ENCODE measurements around the gene DSCAM.

DSCAM gene

GRCh38 chr21:40555021-40555528 is 291.9 kb downstream of the DSCAM start:
- no peaks in the 10 kb centered on the region for H3K27me3 ChIP-seq (ENCODE audit: low read length)
- H3K27ac ChIP-seq (ENCODE audit: low read depth, low read length), result no peak overlapping the region
- no peaks in the 10 kb centered on the region for H3K79me2 ChIP-seq (ENCODE audit: insufficient read depth, low read length)
- H3K4me3 ChIP-seq (ENCODE audit: insufficient read depth, low read length, poor library complexity, severe bottlenecking), result no peak overlapping the region
- H3K9ac ChIP-seq (ENCODE audit: low read length), result no peak overlapping the region
- no peaks in the 10 kb centered on the region for H3K36me3 ChIP-seq (ENCODE audit: low read length)
- H3K4me2 ChIP-seq (ENCODE audit: low read depth, low read length, poor library complexity, severe bottlenecking), result no peak overlapping the region
- H3K9me3 ChIP-seq (ENCODE audit: insufficient read depth, low read length), result no peaks in the 10 kb centered on the region
- no peak for TF ChIP-seq EZH2phosphoT487 (conservative IDR thresholded peaks at IDR 0.05; ENCODE audit: low read length)
- TF ChIP-seq, protein P1, sequence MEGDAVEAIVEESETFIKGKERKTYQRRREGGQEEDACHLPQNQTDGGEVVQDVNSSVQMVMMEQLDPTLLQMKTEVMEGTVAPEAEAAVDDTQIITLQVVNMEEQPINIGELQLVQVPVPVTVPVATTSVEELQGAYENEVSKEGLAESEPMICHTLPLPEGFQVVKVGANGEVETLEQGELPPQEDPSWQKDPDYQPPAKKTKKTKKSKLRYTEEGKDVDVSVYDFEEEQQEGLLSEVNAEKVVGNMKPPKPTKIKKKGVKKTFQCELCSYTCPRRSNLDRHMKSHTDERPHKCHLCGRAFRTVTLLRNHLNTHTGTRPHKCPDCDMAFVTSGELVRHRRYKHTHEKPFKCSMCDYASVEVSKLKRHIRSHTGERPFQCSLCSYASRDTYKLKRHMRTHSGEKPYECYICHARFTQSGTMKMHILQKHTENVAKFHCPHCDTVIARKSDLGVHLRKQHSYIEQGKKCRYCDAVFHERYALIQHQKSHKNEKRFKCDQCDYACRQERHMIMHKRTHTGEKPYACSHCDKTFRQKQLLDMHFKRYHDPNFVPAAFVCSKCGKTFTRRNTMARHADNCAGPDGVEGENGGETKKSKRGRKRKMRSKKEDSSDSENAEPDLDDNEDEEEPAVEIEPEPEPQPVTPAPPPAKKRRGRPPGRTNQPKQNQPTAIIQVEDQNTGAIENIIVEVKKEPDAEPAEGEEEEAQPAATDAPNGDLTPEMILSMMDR (IDR thresholded peaks at IDR 0.05; ENCODE audit: insufficient read depth, low read length, poor library complexity, severe bottlenecking), result no peak
- H4K20me1 ChIP-seq (ENCODE audit: low read depth, low read length), result no peaks in the 10 kb centered on the region
- H2AFZ ChIP-seq (ENCODE audit: low read depth, low read length, severe bottlenecking), result no peak overlapping the region
- no peaks in the 10 kb centered on the region for H3K9me2 ChIP-seq (replicated peaks; ENCODE audit: insufficient read depth, low read length)
- H3F3A ChIP-seq (ENCODE audit: insufficient read depth), result no peaks in the 10 kb centered on the region

- Histone ChIP-seq H3K27me3 (ENCODE audit: low read length) (no peaks in the 10 kb centered on the region), H3K9me3 (ENCODE audit: insufficient read depth, low read length) (no peaks in the 10 kb centered on the region), H2AFZ (ENCODE audit: low read depth, low read length, severe bottlenecking) (no peak overlapping the region), H3K27ac (ENCODE audit: low read depth, low read length) (no peak overlapping the region), H3K4me2 (ENCODE audit: low read depth, low read length, poor library complexity, severe bottlenecking) (no peak overlapping the region), H3F3A (ENCODE audit: insufficient read depth) (no peaks in the 10 kb centered on the region), H3K9me2 (replicated peaks; ENCODE audit: insufficient read depth, low read length) (no peaks in the 10 kb centered on the region), H3K4me3 (ENCODE audit: insufficient read depth, low read length, poor library complexity, severe bottlenecking) (no peak overlapping the region), H3K79me2 (ENCODE audit: insufficient read depth, low read length) (no peaks in the 10 kb centered on the region), H3K36me3 (ENCODE audit: low read length) (no peaks in the 10 kb centered on the region), H3K9ac (ENCODE audit: low read length) (no peak overlapping the region), H4K20me1 (ENCODE audit: low read depth, low read length) (no peaks in the 10 kb centered on the region)
- TF ChIP-seq EZH2phosphoT487 (conservative IDR thresholded peaks at IDR 0.05; ENCODE audit: low read length), result no peak
- TF ChIP-seq, protein P1 (IDR thresholded peaks at IDR 0.05; ENCODE audit: insufficient read depth, low read length, poor library complexity, severe bottlenecking), result no peak
These were observed 293.2 kb downstream of the DSCAM start for GRCh38 chr21:40553781-40554180.

DNA sequence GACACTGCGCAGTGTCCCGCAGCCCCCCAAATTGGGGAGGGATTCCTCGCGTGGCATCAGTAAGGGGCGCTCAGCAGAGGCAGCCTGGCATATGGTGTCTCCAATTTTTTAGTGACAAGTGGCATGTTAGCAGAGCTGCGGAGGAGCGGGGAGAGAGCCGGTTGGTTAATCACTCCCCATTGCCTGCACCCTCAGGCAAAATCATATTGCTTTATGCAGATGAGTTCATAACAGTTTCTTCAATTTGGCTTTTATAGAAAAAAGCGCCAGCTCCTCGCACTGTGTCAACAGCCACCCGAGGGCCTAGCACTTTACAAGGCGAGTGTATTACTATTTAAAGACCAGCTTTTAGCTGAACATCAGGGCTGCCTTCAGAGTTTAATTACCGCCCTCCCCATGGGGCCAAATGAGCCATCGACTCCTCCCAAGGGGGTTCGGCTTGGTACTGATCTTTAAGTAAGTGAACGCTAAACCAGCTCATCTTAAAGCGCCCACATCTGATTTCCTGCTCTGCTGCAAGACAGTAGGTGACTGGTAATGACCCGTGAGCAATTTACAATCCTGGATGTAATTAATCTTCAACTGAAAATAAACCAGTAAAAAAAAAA is 298.9 kb downstream of the DSCAM start:
- H3K79me2 ChIP-seq (ENCODE audit: insufficient read depth, low read length), result no peaks in the 10 kb centered on the region
- H3K36me3 ChIP-seq (ENCODE audit: low read length), result no peaks in the 10 kb centered on the region
- H4K20me1 ChIP-seq (ENCODE audit: low read depth, low read length), result no peaks in the 10 kb centered on the region
- TF ChIP-seq, protein P1 (IDR thresholded peaks at IDR 0.05; ENCODE audit: insufficient read depth, low read length, poor library complexity, severe bottlenecking), result no peak
- no peak for TF ChIP-seq EZH2phosphoT487 (conservative IDR thresholded peaks at IDR 0.05; ENCODE audit: low read length)
- no peak overlapping the region for H3K27ac ChIP-seq (ENCODE audit: low read depth, low read length)
- no peaks in the 10 kb centered on the region for H3K9me3 ChIP-seq (ENCODE audit: insufficient read depth, low read length)
- H3K4me2 ChIP-seq (ENCODE audit: low read depth, low read length, poor library complexity, severe bottlenecking), result no peak overlapping the region
- no peak overlapping the region for H2AFZ ChIP-seq (ENCODE audit: low read depth, low read length, severe bottlenecking)
- no peaks in the 10 kb centered on the region for H3F3A ChIP-seq (ENCODE audit: insufficient read depth)
- no peak overlapping the region for H3K9ac ChIP-seq (ENCODE audit: low read length)
- no peak overlapping the region for H3K4me3 ChIP-seq (ENCODE audit: insufficient read depth, low read length, poor library complexity, severe bottlenecking)
- H3K9me2 ChIP-seq (replicated peaks; ENCODE audit: insufficient read depth, low read length), result no peaks in the 10 kb centered on the region
- H3K27me3 ChIP-seq (ENCODE audit: low read length), result no peaks in the 10 kb centered on the region

Data from SU-DHL-6 (cell line).